Heart left ventricle (tissue), 13 donors: ENCODE measurements around the gene UGDH.

Experiments used
- CTCF ChIP-seq, 12 donors: fragments of 200-600 bp; sonication (generic) in 4 of 12; IDR thresholded peaks; one replicate each; pipeline versions ENCODE4 v1.5.0 to v1.8.0; 2018 to 2022; ENCODE audit warnings: antibody characterized with exemption in 12 of 12, mild to moderate bottlenecking in 5 of 12
- POLR2A ChIP-seq, 2 donors: fragments of 450-650 bp; IDR thresholded peaks; one replicate each; pipeline ENCODE4 v1.6.1; 2017; ENCODE audit warnings: antibody characterized with exemption in 2 of 2, mild to moderate bottlenecking in 2 of 2, moderate library complexity in 2 of 2
- donor health status: ischemic (EF 13 %, LVEDD 7.1; RV severe dilation, severe dysfunction).
- donor health status: DM: no; HTN: yes; CAD: no.
- donor health status: DM: no; HTN: no; CAD: no.
- donor health status: ischemic (EF 25% LVEDD 6.9; RV normal size, moderate dysfunction).
- donor health status: ischemic (EF 25% LVEDD 5.7; RV mildly dilated, moderate dysfunction).
- donor health status: ischemic (EF 35%, LVEDD 5.7; RV mildly dilated, moderate dysfunction).
- donor health status: nonischemic (EF 11% LVEDD 7.7; RV severe dilation, severe dysfunction).
- donor health status: DM: yes; HTN: yes; CAD: no.
- donor health status: PGD.
- donor health status: ischemic (EF 29% LVEDD 5.4; RV normal size, mild dysfunction).
- donor health status: nonischemic (EF 23%, LVEDD 6.1; RV moderate dilation, normal function).

GRCh38 chr4:39476187-39476895, 50.9 kb downstream of the UGDH start:
- TF ChIP-seq CTCF (IDR thresholded peaks at IDR 0.05) (no peak), POLR2A (IDR thresholded peaks at IDR 0.05) (no peak)
